Psoas muscle (tissue), 8 donors: ENCODE data around the gene TRMT44. TPM values are rescaled to one million over a fixed set of nuclear protein-coding genes. Genes with fewer than 3 reads are reported as not detected.

Experiments used
- ATAC-seq, 4 donors: fragments of 200-7000 bp; cut with Tn5 transposase; one replicate each; pipeline ENCODE4 v1.9.1; 2020; ENCODE audit warnings: moderate library complexity in 3 of 4, mild to moderate bottlenecking in 2 of 4
- DNase-seq, 2 donors: peaks; one replicate each; pipeline ENCODE4 v3.0.0-alpha.2; 2020
- H3K27ac ChIP-seq: fragments of 200-600 bp; one replicate; pipeline ENCODE4 v1.8.0; 2022
- H3K27me3 ChIP-seq, 3 donors: fragments of 200-600 bp in 1 of 3; one replicate each; pipeline versions ENCODE4 v1.6.1 to v1.8.0; 2013 to 2022; ENCODE audit warnings: low read length in 2 of 3, mild to moderate bottlenecking in 2 of 3, moderate library complexity in 1 of 3; ENCODE audit not compliant: insufficient read depth in 3 of 3
- H3K36me3 ChIP-seq, 2 donors: fragments of 200-600 bp in 1 of 2; one replicate each; pipeline versions ENCODE4 v1.6.1 to v1.8.0; 2013 to 2022; ENCODE audit warnings: low read depth in 1 of 2, mild to moderate bottlenecking in 1 of 2, moderate library complexity in 1 of 2; ENCODE audit not compliant: insufficient read depth in 1 of 2
- H3K4me1 ChIP-seq: fragments of 200-600 bp; one replicate; pipeline ENCODE4 v1.8.0; 2022
- H3K4me3 ChIP-seq: fragments of 200-600 bp; one replicate; pipeline ENCODE4 v1.8.0; 2022; ENCODE audit warnings: mild to moderate bottlenecking
- H3K9me3 ChIP-seq: fragments of 200-600 bp; one replicate; pipeline ENCODE4 v1.8.0; 2022
- CTCF ChIP-seq: fragments of 200-600 bp; IDR thresholded peaks from one replicate; pipeline ENCODE4 v1.8.0; 2022; ENCODE audit warnings: antibody characterized with exemption
- WGBS, 3 donors: extraction: QIAGEN DNeasy Blood & Tissue Kit; methylation state at CpG; one replicate each; pipeline versions ENCODE4 v1.1.6 to v1.1.7; 2013; 5-methylcytosine and 5-hydroxymethylcytosine counted together
- intact Hi-C, 2 donors: fragments of 100-400 bp; cut with DNase I; formaldehyde crosslinking; loops; one replicate each; pipeline versions ENCODE4 v1.11.0 to v1.14.2; 2022
- polyA plus RNA-seq, 3 donors: library from polyadenylated mRNA; stranded (reverse); fragments of 200-250 nt; gene quantifications; one replicate each; pipeline ENCODE4 v1.2.3, GENCODE V29; 2013
- total RNA-seq, 4 donors: library from RNA; stranded (reverse); fragmentation: NEBNext Ultra II Directional in 2 of 4; extraction: Animal tissue kit (Norgen Biotek cat#: 25700) in 2 of 4; gene quantifications; one replicate each; pipeline versions ENCODE4 v1.2.1 to v1.2.4, GENCODE V29; 2021 to 2023
- donor health status: healthy with polysubstance abuse.
- donor health status: DM: no; HTN: no; CAD: no; lungs with moderate emphysema.
- donor health status: Bipolar disorder and iron deficiency.
- donor health status: healthy.
- donor health status: DM: yes; HTN: yes; CAD: no.
- donor health status: DM: no; HTN: no; CAD: no.
- donor health status: DM: no; HTN: no; CAD: no.
- donor health status: DM: yes; HTN: yes; CAD: no.

Gene TRMT44
- total and polyA plus RNA-seq, 7 donors = 3.4 to 9.1 (median 5.4) TPM

GRCh38 chr4:8522160-8523120 is 81.9 kb downstream of the TRMT44 start:
- WGBS, 3 donors = 85 to 90% (median 87%) methylated on average over 24 of the region's 24 CpGs
- Histone ChIP-seq H3K27me3 (peaks cover 0 to 2% (median 0%) of the 10 kb centered on the region in 3 donors), H3K4me1 (no peaks in the 10 kb centered on the region), H3K36me3 (no peaks in the 10 kb centered on the region), H3K9me3 (peaks cover 9% of the 10 kb centered on the region), H3K4me3 (no peak overlapping the region), H3K27ac (no peak overlapping the region)
- DNase-seq (no peak), ATAC-seq (no peak)
- no peak for TF ChIP-seq CTCF
- intact Hi-C loops = no loop called here

DNA sequence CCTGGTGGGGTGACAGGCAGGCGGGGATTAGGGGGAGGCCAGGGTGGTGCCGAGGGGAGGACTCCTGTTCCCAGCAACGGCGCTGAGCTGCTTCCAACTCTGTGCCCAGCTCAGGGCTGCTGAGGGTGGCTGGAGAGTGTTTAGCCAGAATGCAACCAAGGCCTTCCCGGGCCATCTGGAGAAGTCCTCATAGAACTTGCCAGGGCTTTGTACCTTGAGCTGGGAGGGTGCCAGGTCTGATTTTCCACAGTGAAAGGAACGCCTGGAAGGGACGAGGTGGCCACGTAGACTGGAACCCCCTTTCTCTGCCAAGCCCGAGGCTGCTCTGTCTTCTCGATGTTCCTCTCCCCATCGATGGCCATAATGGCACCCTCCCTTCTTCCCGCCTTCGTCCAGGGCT is 82.6 kb downstream of the TRMT44 start:
- no peak overlapping the region for H3K27ac ChIP-seq
- peaks cover 0 to 2% (median 0%) of the 10 kb centered on the region in 3 donors for H3K27me3 ChIP-seq
- ATAC-seq = no peak
- H3K4me3 ChIP-seq = no peak overlapping the region
- H3K9me3 ChIP-seq = peaks cover 9% of the 10 kb centered on the region
- no peaks in the 10 kb centered on the region for H3K36me3 ChIP-seq
- no peaks in the 10 kb centered on the region for H3K4me1 ChIP-seq
- no peak for TF ChIP-seq CTCF
- no peak for DNase-seq
- 75 to 83% (median 76%) methylated on average over 13 of the region's 13 CpGs for WGBS, 3 donors
- intact Hi-C loops = no loop called here

- peaks cover 9% of the 10 kb centered on the region for H3K9me3 ChIP-seq
- intact Hi-C loops = no loop called here
- ATAC-seq = no peak
- no peak for DNase-seq
- no peak overlapping the region for H3K27ac ChIP-seq
- H3K27me3 ChIP-seq = peaks cover 0 to 2% (median 0%) of the 10 kb centered on the region in 3 donors
- 82 to 86% (median 84%) methylated on average over 3 of the region's 3 CpGs for WGBS, 3 donors
- no peak overlapping the region for H3K4me3 ChIP-seq
- no peaks in the 10 kb centered on the region for H3K4me1 ChIP-seq
- H3K36me3 ChIP-seq = no peaks in the 10 kb centered on the region
- no peak for TF ChIP-seq CTCF
Measured at GRCh38 chr4:8523766-8524165, 83.2 kb downstream of the TRMT44 start.

- ATAC-seq = no peak
- Histone ChIP-seq H3K4me1 (no peaks in the 10 kb centered on the region), H3K9me3 (peaks cover 9% of the 10 kb centered on the region), H3K27me3 (no peaks in the 10 kb centered on the region), H3K4me3 (no peak overlapping the region), H3K27ac (no peak overlapping the region), H3K36me3 (no peaks in the 10 kb centered on the region)
- no peak for TF ChIP-seq CTCF
- 77 to 85% (median 81%) methylated on average over 12 of the region's 12 CpGs for WGBS, 3 donors
- DNase-seq = peak in 1 of 2 donors; percentile 15
- intact Hi-C loops = no loop called here
Measured at GRCh38 chr4:8524595-8525382, 84.2 kb downstream of the TRMT44 start.
